ENCODE measurements around the gene ECE1.

- no peak for TF ChIP-seq TAF1 (IDR thresholded peaks at IDR 0.05; ENCODE audit: low read depth)
- TF ChIP-seq MAX (IDR thresholded peaks at IDR 0.05) = 0 out of 2 replicates have a peak, but pooled peaks have one; percentile 37
- TF ChIP-seq, protein P1, sequence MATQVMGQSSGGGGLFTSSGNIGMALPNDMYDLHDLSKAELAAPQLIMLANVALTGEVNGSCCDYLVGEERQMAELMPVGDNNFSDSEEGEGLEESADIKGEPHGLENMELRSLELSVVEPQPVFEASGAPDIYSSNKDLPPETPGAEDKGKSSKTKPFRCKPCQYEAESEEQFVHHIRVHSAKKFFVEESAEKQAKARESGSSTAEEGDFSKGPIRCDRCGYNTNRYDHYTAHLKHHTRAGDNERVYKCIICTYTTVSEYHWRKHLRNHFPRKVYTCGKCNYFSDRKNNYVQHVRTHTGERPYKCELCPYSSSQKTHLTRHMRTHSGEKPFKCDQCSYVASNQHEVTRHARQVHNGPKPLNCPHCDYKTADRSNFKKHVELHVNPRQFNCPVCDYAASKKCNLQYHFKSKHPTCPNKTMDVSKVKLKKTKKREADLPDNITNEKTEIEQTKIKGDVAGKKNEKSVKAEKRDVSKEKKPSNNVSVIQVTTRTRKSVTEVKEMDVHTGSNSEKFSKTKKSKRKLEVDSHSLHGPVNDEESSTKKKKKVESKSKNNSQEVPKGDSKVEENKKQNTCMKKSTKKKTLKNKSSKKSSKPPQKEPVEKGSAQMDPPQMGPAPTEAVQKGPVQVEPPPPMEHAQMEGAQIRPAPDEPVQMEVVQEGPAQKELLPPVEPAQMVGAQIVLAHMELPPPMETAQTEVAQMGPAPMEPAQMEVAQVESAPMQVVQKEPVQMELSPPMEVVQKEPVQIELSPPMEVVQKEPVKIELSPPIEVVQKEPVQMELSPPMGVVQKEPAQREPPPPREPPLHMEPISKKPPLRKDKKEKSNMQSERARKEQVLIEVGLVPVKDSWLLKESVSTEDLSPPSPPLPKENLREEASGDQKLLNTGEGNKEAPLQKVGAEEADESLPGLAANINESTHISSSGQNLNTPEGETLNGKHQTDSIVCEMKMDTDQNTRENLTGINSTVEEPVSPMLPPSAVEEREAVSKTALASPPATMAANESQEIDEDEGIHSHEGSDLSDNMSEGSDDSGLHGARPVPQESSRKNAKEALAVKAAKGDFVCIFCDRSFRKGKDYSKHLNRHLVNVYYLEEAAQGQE (IDR thresholded peaks at IDR 0.05; ENCODE audit: low read depth) = no peak
- no peak for TF ChIP-seq EGR1 (IDR thresholded peaks at IDR 0.05)
- no peak for TF ChIP-seq CEBPB (IDR thresholded peaks at IDR 0.05)
- no peak; the same call in 1 of the 2 replicates for TF ChIP-seq EP300 (IDR thresholded peaks at IDR 0.05; ENCODE audit: borderline replicate concordance)
- TF ChIP-seq FOXM1 (IDR thresholded peaks at IDR 0.05; ENCODE audit: borderline replicate concordance, low read depth) = peak; percentile 28; the same call in 1 of the 2 replicates
- TF ChIP-seq YY1 (IDR thresholded peaks at IDR 0.05; ENCODE audit: low read depth) = no peak
Measured at GRCh38 chr1:21261551-21262292, 28.5 kb downstream of the ECE1 start.
